Measurements from ENCODE around the gene DPEP1.
"Not testable (repeated sequence)": the region's sequence is repeated elsewhere in the genome, so short reads cannot be mapped to it uniquely, and the experiment has no call there.

Gene DPEP1

DNA sequence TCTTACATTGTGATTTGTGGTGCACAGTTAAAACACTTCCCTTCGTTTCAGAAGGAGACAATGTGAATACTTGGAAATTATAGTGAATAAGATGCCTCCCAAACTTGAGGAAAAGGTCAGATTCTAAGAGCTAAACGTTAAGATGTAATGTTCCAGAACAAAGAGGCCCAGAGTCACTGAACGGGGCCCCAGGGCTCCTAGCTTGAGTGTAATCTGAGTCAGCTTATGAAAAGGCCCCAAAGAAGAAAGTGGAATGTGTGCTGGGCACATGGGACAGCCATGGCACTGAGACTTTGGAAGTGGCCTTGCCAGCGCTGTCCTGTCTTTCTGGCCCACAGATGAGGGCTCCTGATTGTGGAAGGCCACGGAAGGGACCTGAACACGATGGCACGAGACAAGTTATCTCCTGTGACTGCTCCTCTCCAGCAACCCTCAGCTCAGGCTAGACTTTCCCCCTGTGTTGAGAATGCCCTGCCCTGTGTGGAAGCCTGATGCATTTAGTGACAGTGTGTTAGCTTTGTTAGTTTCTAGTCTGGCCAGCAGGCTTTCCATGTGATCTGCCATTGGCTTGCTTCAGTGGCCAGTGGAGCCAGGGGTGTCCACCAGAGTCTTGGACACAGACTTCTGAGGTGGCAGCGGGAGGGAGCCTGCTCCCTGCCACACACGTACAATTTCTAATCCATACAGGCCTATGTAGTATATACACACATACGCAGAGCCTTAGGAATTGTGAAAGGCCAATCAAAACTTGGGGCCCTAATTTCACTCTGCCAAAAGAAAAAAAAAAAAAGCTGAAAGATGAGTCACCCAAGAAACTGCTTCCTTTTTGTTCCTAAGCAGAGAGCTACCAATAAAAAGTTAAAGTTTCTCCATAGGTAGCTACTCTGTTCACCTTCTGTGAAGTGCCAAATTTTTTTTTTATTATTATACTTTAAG lies 57.3 kb downstream of the DPEP1 start:
- H3K36me3 ChIP-seq (ENCODE audit: control insufficient read depth, low read length): no peaks in the 10 kb centered on the region; the same call in none of the 2 replicates
- H3F3A ChIP-seq (ENCODE audit: control insufficient read depth, insufficient read depth): no peaks in the 10 kb centered on the region
- no peak overlapping the region for H3K4me3 ChIP-seq (ENCODE audit: low read length)
- no peak overlapping the region for H3K4me2 ChIP-seq (ENCODE audit: low read length)
- no peak for TF ChIP-seq CTCF (IDR thresholded peaks at IDR 0.05; ENCODE audit: low read depth, low read length, poor library complexity, severe bottlenecking)
- TF ChIP-seq EZH2phosphoT487 (IDR thresholded peaks at IDR 0.05; ENCODE audit: borderline replicate concordance, low read length): no peak
- H3K27ac ChIP-seq (ENCODE audit: low read depth, low read length): no peak overlapping the region
- H3K9me2 ChIP-seq (replicated peaks; ENCODE audit: control insufficient read depth, low read length): no peaks in the 10 kb centered on the region
- no peaks in the 10 kb centered on the region for H3K9me3 ChIP-seq (ENCODE audit: control insufficient read depth, insufficient read depth, low read length)
- no peaks in the 10 kb centered on the region for H3K4me1 ChIP-seq (ENCODE audit: control insufficient read depth, low read length)
- H3K27me3 ChIP-seq (ENCODE audit: control insufficient read depth, low read length): no peaks in the 10 kb centered on the region
- no peaks in the 10 kb centered on the region for H4K20me1 ChIP-seq (ENCODE audit: control insufficient read depth, insufficient read depth, low read depth, low read length)
- no peaks in the 10 kb centered on the region for H3K79me2 ChIP-seq (ENCODE audit: control insufficient read depth, low read length)

DNA sequence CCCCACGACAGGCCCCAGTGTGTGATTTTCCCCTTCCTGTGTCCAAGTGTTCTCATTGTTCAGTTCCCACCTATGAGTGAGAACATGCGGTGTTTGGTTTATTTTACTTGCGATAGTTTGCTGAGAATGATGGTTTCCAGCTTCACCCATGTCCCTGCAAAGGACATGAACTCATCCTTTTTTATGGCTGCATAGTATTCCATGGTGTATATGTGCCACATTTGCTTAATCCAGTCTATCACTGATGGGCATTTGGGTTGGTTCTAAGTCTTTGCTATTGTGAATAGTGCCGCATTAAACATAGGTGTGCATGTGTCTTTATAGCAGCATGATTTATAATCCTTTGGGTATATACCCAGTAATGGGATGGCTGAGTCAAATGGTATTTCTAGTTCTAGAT lies 58.1 kb downstream of the DPEP1 start:
- not testable (repeated sequence) for H3K27me3 ChIP-seq (ENCODE audit: control insufficient read depth, low read length); H3F3A ChIP-seq (ENCODE audit: control insufficient read depth, insufficient read depth); H3K4me2 ChIP-seq (ENCODE audit: low read length)

DNA sequence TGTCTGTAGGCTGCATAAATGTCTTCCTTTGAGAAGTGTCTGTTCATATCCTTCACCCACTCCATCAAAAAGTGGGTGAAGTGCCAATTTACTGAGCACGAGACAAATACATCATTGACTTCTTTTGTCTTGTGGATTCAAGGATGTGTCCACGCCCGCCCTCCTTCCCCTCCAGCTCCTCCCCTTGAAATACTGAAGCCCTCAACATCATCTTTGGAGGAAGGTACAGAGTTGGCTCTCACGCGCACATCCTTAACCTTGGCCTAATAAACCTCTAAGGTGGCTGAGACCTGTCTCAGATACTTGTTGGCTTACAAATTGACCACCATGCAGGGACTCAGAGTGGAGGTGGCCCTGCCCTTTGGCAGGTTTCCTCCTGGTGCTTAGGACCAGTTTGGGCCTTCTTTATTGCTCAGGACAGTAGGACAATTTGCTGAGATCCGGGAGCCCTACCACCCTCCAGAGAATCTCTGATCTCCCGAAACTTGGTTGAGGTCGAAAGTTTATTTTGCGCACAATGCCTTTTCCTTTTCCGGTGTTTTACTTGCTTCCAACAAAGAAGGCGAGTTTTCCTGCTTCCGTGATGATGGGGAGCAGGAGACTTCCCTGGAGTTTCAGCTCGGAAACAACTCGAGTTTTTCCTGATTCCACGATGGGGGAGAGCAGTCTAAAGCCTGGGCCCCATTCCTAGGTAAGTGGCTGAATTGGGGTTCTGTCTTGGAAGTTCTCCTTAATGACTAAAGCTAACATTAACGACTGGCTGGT lies 58.9 kb downstream of the DPEP1 start:
- H3K9me3 ChIP-seq (ENCODE audit: control insufficient read depth, insufficient read depth, low read length): peaks cover 3% of the 10 kb centered on the region; the same call in 1 of the 2 replicates
- no peak overlapping the region for H3K4me2 ChIP-seq (ENCODE audit: low read length)
- H3K4me1 ChIP-seq (ENCODE audit: control insufficient read depth, low read length): no peaks in the 10 kb centered on the region
- no peak for TF ChIP-seq CTCF (IDR thresholded peaks at IDR 0.05; ENCODE audit: low read depth, low read length, poor library complexity, severe bottlenecking)
- TF ChIP-seq EZH2phosphoT487 (IDR thresholded peaks at IDR 0.05; ENCODE audit: borderline replicate concordance, low read length): no peak
- H3K9me2 ChIP-seq (replicated peaks; ENCODE audit: control insufficient read depth, low read length): no peaks in the 10 kb centered on the region
- H3F3A ChIP-seq (ENCODE audit: control insufficient read depth, insufficient read depth): no peaks in the 10 kb centered on the region
- no peak overlapping the region for H3K4me3 ChIP-seq (ENCODE audit: low read length)
- no peaks in the 10 kb centered on the region for H4K20me1 ChIP-seq (ENCODE audit: control insufficient read depth, insufficient read depth, low read depth, low read length)
- no peak overlapping the region for H3K27ac ChIP-seq (ENCODE audit: low read depth, low read length)
- no peaks in the 10 kb centered on the region for H3K79me2 ChIP-seq (ENCODE audit: control insufficient read depth, low read length)
- H3K36me3 ChIP-seq (ENCODE audit: control insufficient read depth, low read length): no peaks in the 10 kb centered on the region; the same call in none of the 2 replicates
- no peaks in the 10 kb centered on the region for H3K27me3 ChIP-seq (ENCODE audit: control insufficient read depth, low read length)

More for the DNA sequence above, 58.1 kb downstream of the DPEP1 start:
- H3K79me2 ChIP-seq (ENCODE audit: control insufficient read depth, low read length); H3K36me3 ChIP-seq (ENCODE audit: control insufficient read depth, low read length); H3K4me1 ChIP-seq (ENCODE audit: control insufficient read depth, low read length); H3K9me2 ChIP-seq (replicated peaks; ENCODE audit: control insufficient read depth, low read length); H4K20me1 ChIP-seq (ENCODE audit: control insufficient read depth, insufficient read depth, low read depth, low read length); H3K27ac ChIP-seq (ENCODE audit: low read depth, low read length); H3K4me3 ChIP-seq (ENCODE audit: low read length); H3K9me3 ChIP-seq (ENCODE audit: control insufficient read depth, insufficient read depth, low read length): not testable (repeated sequence)

- no peaks in the 10 kb centered on the region for H4K20me1 ChIP-seq (ENCODE audit: control insufficient read depth, insufficient read depth, low read depth, low read length)
- H3K4me1 ChIP-seq (ENCODE audit: control insufficient read depth, low read length): no peaks in the 10 kb centered on the region
- no peak overlapping the region for H3K4me3 ChIP-seq (ENCODE audit: low read length)
- no peak for TF ChIP-seq EZH2phosphoT487 (IDR thresholded peaks at IDR 0.05; ENCODE audit: borderline replicate concordance, low read length)
- TF ChIP-seq CTCF (IDR thresholded peaks at IDR 0.05; ENCODE audit: low read depth, low read length, poor library complexity, severe bottlenecking): no peak
- H3K36me3 ChIP-seq (ENCODE audit: control insufficient read depth, low read length): peaks cover 13% of the 10 kb centered on the region
- no peak overlapping the region for H3K27ac ChIP-seq (ENCODE audit: low read depth, low read length)
- peaks cover 9% of the 10 kb centered on the region for H3K9me3 ChIP-seq (ENCODE audit: control insufficient read depth, insufficient read depth, low read length)
- H3F3A ChIP-seq (ENCODE audit: control insufficient read depth, insufficient read depth): no peaks in the 10 kb centered on the region
- no peak overlapping the region for H3K4me2 ChIP-seq (ENCODE audit: low read length)
- H3K27me3 ChIP-seq (ENCODE audit: control insufficient read depth, low read length): no peaks in the 10 kb centered on the region
- no peaks in the 10 kb centered on the region for H3K9me2 ChIP-seq (replicated peaks; ENCODE audit: control insufficient read depth, low read length)
- no peaks in the 10 kb centered on the region for H3K79me2 ChIP-seq (ENCODE audit: control insufficient read depth, low read length)
These were observed 64.8 kb downstream of the DPEP1 start for GRCh38 chr16:89678258-89678657.

All from DOHH2 (cell line).